Activated naive CD8-positive, alpha-beta T cell treated with anti-CD3 and anti-CD28 coated beads, Interleukin-2, amount 50 U/mL, for 24 hours (primary cell): ENCODE measurements around the gene PMEPA1.

Experiments
- ATAC-seq: fragments of 150-1000 bp; cut with Tn5 transposase; one replicate; pipeline ENCODE4 v1.10.0; 2021
- DNase-seq: peaks from one replicate; pipeline ENCODE4 v3.0.0; 2021
- H3K27ac Mint-ChIP-seq: one replicate; pipeline ENCODE4 v1.8.0; 2021; ENCODE audit warnings: mild to moderate bottlenecking, mixed read lengths
- H3K27me3 Mint-ChIP-seq: one replicate; pipeline ENCODE4 v1.8.0; 2021; ENCODE audit warnings: mixed read lengths
- H3K36me3 Mint-ChIP-seq: one replicate; pipeline ENCODE4 v1.8.0; 2021; ENCODE audit warnings: low read depth, mixed read lengths
- H3K4me1 Mint-ChIP-seq: one replicate; pipeline ENCODE4 v1.8.0; 2021; ENCODE audit warnings: mixed read lengths
- H3K4me3 Mint-ChIP-seq: one replicate; pipeline ENCODE4 v1.8.0; 2021; ENCODE audit warnings: mild to moderate bottlenecking, moderate library complexity, mixed read lengths
- H3K9me3 Mint-ChIP-seq: one replicate; pipeline ENCODE4 v1.8.0; 2021; ENCODE audit warnings: mixed read lengths

Gene PMEPA1

GRCh38 chr20:57600320-57601210 is 109.2 kb downstream of the PMEPA1 start:
- DNase-seq, result no peak
- Mint-ChIP-seq H3K9me3 (no peaks in the 10 kb centered on the region), H3K4me1 (peaks cover 10% of the 10 kb centered on the region), H3K4me3 (no peak overlapping the region), H3K27ac (no peak overlapping the region), H3K27me3 (peaks cover 2% of the 10 kb centered on the region), H3K36me3 (no peaks in the 10 kb centered on the region)
- ATAC-seq, result peak; percentile 20

DNA sequence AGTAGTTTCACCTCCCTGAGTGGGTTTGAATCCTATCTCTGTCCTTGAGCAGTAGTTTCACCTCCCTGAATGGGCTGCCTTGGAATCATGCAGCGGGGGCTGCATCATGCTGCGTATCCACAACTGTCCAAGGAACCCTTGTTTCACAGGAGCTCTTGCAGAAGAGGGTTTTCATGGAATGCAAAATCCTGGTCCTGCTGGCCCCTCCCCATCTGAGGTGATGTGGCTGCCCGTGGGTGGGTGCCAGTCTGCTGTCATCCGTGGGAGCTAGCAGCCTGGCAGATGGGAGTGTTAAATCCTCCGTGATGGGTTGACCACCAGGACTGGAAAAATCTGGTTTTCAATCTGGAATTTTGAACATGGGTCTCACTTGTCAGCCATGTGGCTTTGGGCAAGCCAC is 111.3 kb downstream of the PMEPA1 start:
- Mint-ChIP-seq H3K4me3 (no peak overlapping the region), H3K36me3 (no peaks in the 10 kb centered on the region), H3K9me3 (no peaks in the 10 kb centered on the region), H3K27ac (no peak overlapping the region), H3K4me1 (peaks cover 3% of the 10 kb centered on the region), H3K27me3 (peaks cover 5% of the 10 kb centered on the region)
- DNase-seq (no peak), ATAC-seq (no peak)
